GM12878 (cell line): Measurements from ENCODE around the gene C6orf89. TPM values are rescaled to one million over a fixed set of nuclear protein-coding genes. Genes with fewer than 3 reads are reported as not detected.
A peak's percentile ranks its signal among the peaks of the same experiment; 100 is the strongest.

Experiments used
- ATAC-seq: fragments of 200-7000 bp; cut with Tn5 transposase; 3 replicates; pipeline ENCODE4 v1.9.1; 2020; ENCODE audit warnings: mild to moderate bottlenecking, moderate library complexity
- BruUV-seq: library from RNA; stranded (reverse); fragments of 400-500 nt; replicated peaks from 2 replicates; lab custom pipeline; 2021; lab: Mats Ljungman, UMichigan
- CTCF ChIA-PET: fragments of 300-600 bp; sonication (Branson Sonifier 250); formaldehyde crosslinking; extraction: SDS; loops from one replicate; lab custom pipeline; 2021; ENCODE audit warnings: inconsistent platforms; lab: Yijun Ruan, JAX
- POLR2A ChIA-PET: fragments of 350-600 bp; formaldehyde crosslinking; extraction: SDS; loops from one replicate; lab custom pipeline; 2021; ENCODE audit warnings: inconsistent platforms; lab: Charles Lee
- RAD21 ChIA-PET: fragments of 300-600 bp; sonication (Branson Sonifier 250); formaldehyde crosslinking; loops from one replicate; lab custom pipeline; 2023; ENCODE audit warnings: antibody characterized with exemption; ENCODE audit not compliant: unreplicated experiment; lab: Charles Lee
- SMC1A ChIA-PET: fragments of 300-600 bp; sonication (Branson Sonifier 250); formaldehyde crosslinking; loops from one replicate; lab custom pipeline; 2023; ENCODE audit not compliant: unreplicated experiment, uncharacterized antibody; lab: Charles Lee
- DNase-seq: peaks from one replicate; pipeline ENCODE4 v3.0.0-alpha.2; 2011; ENCODE audit warnings: low read depth, low spot score
- FAIRE-seq: peaks from 3 replicates; lab custom pipeline; 2011; peaks lifted over from hg19 to GRCh38; lab: Jason Lieb, UNC
- H2AFZ ChIP-seq: 2 replicates; pipeline ENCODE4 v1.6.0; 2011; ENCODE audit warnings: low read depth, low read length, control low read depth; ENCODE audit not compliant: control insufficient read depth
- H3K27ac ChIP-seq: 2 replicates; pipeline ENCODE4 v1.5.1; 2011; ENCODE audit warnings: control low read depth; ENCODE audit not compliant: control insufficient read depth, insufficient read depth
- H3K27me3 ChIP-seq, 2 experiments: replicated peaks in 1 of 2; 2 replicates each; pipeline versions ENCODE4 v1.6.0 to v1.6.1; 2011; ENCODE audit warnings: low read length in 1 of 2; ENCODE audit not compliant: control insufficient read depth in 2 of 2, insufficient read depth in 2 of 2
- H3K36me3 ChIP-seq, 2 experiments: 2 replicates each; pipeline ENCODE4 v1.5.1; 2011; ENCODE audit warnings: low read length in 1 of 2; ENCODE audit not compliant: control insufficient read depth in 2 of 2, insufficient read depth in 2 of 2
- H3K4me1 ChIP-seq: 2 replicates; pipeline ENCODE4 v1.6.1; 2011; ENCODE audit warnings: mild to moderate bottlenecking, low read length, moderate library complexity, mixed read lengths; ENCODE audit not compliant: control insufficient read depth, insufficient read depth
- H3K4me2 ChIP-seq: 2 replicates; pipeline ENCODE4 v1.6.0; 2011; ENCODE audit warnings: control low read depth; ENCODE audit not compliant: control insufficient read depth, insufficient read depth
- H3K4me3 ChIP-seq: fragments of 200-600 bp; sonication (generic); 2 replicates; pipeline ENCODE4 v1.5.1; 2016
- H3K79me2 ChIP-seq: 2 replicates; pipeline ENCODE4 v1.6.0; 2011; ENCODE audit warnings: low read length; ENCODE audit not compliant: control insufficient read depth, insufficient read depth
- H3K9ac ChIP-seq: 2 replicates; pipeline ENCODE4 v1.8.0; 2011; ENCODE audit warnings: low read length, control low read depth, mixed read lengths; ENCODE audit not compliant: control insufficient read depth, insufficient read depth
- H3K9me3 ChIP-seq: replicated peaks from 3 replicates; pipeline ENCODE4 v1.5.1; 2011; ENCODE audit warnings: mild to moderate bottlenecking, low read length; ENCODE audit not compliant: control insufficient read depth, insufficient read depth
- H4K20me1 ChIP-seq: 2 replicates; pipeline ENCODE4 v1.6.0; 2011; ENCODE audit not compliant: control insufficient read depth, insufficient read depth
- ATF7 ChIP-seq: fragments of 450-650 bp; IDR thresholded peaks from 2 replicates; pipeline ENCODE4 v1.6.1; 2016; ENCODE audit warnings: low read depth, mild to moderate bottlenecking
- CREM ChIP-seq: IDR thresholded peaks from 2 replicates; pipeline ENCODE4 v1.6.1; 2014; ENCODE audit warnings: antibody characterized with exemption, low read depth
- CUX1 ChIP-seq: IDR thresholded peaks from 2 replicates; pipeline ENCODE4 v1.6.1; 2012; ENCODE audit warnings: improper control_type of control experiment, low read depth, low read length; ENCODE audit not compliant: insufficient replicate concordance
- IKZF2 ChIP-seq, 2 experiments: fragments of 450-650 bp; IDR thresholded peaks; 2 replicates each; pipeline ENCODE4 v1.6.1; 2017; ENCODE audit warnings: mild to moderate bottlenecking in 2 of 2, moderate library complexity in 2 of 2
- JUNB ChIP-seq: IDR thresholded peaks from 2 replicates; pipeline ENCODE4 v1.6.1; 2016; ENCODE audit warnings: antibody characterized with exemption, mild to moderate bottlenecking
- POLR2AphosphoS2 ChIP-seq: IDR thresholded peaks from 2 replicates; pipeline ENCODE4 v1.6.1; 2011; ENCODE audit warnings: low read depth, mild to moderate bottlenecking, low read length, improper control_type of control experiment, moderate library complexity
- RELB ChIP-seq: fragments of 450-650 bp; IDR thresholded peaks from 2 replicates; pipeline ENCODE4 v1.6.1; 2017; ENCODE audit warnings: low read depth, mild to moderate bottlenecking, moderate library complexity
- STAT1 ChIP-seq: fragments of 450-650 bp; conservative IDR thresholded peaks from 2 replicates; pipeline ENCODE4 v1.6.1; 2014; ENCODE audit warnings: antibody characterized with exemption, mild to moderate bottlenecking
- WGBS: methylation state at CpG from one replicate; pipeline ENCODE4 v1.1.6; 2016; ENCODE audit warnings: low lambda C conversion rate; ENCODE audit not compliant: insufficient replicate concordance, insufficient coverage; ENCODE audit errors: missing lambda C conversion rate; 5-methylcytosine and 5-hydroxymethylcytosine counted together
- in situ Hi-C: fragments of 300-500 bp; cut with MboI; formaldehyde crosslinking; loops from 9 replicates; pipeline ENCODE4 v1.14.3; 2018; ENCODE audit warnings: mixed read lengths
- intact Hi-C: fragments of 100-400 bp; cut with micrococcal nuclease; formaldehyde crosslinking; loops from one replicate; pipeline ENCODE4 v1.14.2; 2022; ENCODE audit not compliant: unreplicated experiment
- polyA plus RNA-seq, 11 experiments: library from polyadenylated mRNA; depleted of rRNA in 4 of 11; unstranded in 6 of 11; stranded (reverse) in 5 of 11; fragments of >200 nt; fragmentation: Nextera tagmentation in 4 of 11; fragmentation: Illumina TruSeq in 1 of 11; extraction: Ambion mirVana in 4 of 11; extraction: Trizol in 1 of 11; gene quantifications; 1 replicate in 1 of 11; 2 replicates in 10 of 11; pipeline versions ENCODE4 v1.2.1 to v1.2.3, GENCODE V29; 2011 to 2016; ENCODE audit warnings: inconsistent platforms in 2 of 11, missing spikeins in 2 of 11, low read depth in 1 of 11
- total RNA-seq, 4 experiments: library from RNA; depleted of rRNA in 3 of 4; stranded (reverse); fragments of >200 nt in 3 of 4; fragmentation: Illumina TruSeq in 1 of 4; extraction: Trizol in 1 of 4; gene quantifications; 2 replicates each; pipeline versions ENCODE4 v1.2.1 to v1.2.3, GENCODE V29; 2013 to 2021
- TF ChIP-seq, protein P1 (sequence below): IDR thresholded peaks from 2 replicates; pipeline ENCODE4 v1.6.1; 2012; ENCODE audit warnings: low read length, inconsistent platforms
- TF ChIP-seq, protein P2 (sequence below): IDR thresholded peaks from 2 replicates; pipeline ENCODE4 v1.6.1; 2012; ENCODE audit warnings: mild to moderate bottlenecking, low read depth, low read length

Gene C6orf89
- total and polyA plus RNA-seq, 10 of the 15 experiments (the other 5 are each of a cell fraction or from before 2014, with no cell fraction given), result 10.8 to 42.7 (median 28.6) TPM

DNA sequence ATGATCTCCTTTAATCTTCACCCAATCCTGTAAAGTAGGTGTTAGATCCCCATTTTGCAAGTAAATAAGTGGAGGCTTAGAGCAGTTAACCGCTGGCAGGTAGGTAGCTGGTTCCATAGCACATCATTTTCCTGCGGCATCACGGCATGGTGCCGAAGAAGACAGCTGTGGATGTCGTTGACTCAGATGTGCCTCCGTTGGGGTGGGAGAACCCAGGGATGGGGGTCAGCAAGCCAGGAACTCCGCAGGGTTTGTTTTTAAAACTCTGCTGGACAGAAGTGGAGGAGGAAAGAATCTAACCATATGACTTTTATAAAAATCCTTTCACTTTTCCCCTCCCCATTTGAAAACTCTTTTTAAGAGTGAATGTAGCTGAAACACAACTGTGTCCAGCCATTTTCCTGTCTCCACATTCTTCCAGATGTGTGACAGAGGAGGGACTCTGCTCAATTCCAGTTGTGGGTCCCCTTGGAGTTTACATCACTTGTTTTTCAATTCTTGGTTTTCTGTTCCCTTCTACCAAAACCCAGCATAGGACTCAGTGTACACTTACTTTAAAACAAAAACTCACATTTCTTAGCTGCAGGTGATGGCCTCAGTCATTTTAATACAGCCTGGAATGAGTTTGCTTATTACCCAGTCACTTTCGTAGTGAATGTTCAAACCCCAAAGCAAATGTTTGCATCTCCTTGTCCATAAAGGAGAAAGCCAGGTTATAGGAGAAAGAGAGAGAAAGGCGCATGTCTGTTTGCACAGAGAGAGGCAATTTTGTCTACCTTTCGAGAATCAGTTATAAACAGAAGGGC lies 41.2 kb downstream of the C6orf89 start:
- H4K20me1 ChIP-seq, result no peaks in the 10 kb centered on the region
- in situ Hi-C loops, result no loop called here
- FAIRE-seq (no peak), ATAC-seq (no peak), DNase-seq (no peak)
- H3K79me2 ChIP-seq, result no peaks in the 10 kb centered on the region
- POLR2A ChIA-PET, result interaction anchor here (0.5 kb wide), 1 partner anchor 1823 kb away, joined by 3 read pairs; no protein-coding TSS in a partner anchor
- RAD21 ChIA-PET, result interaction anchor here (0.5 to 0.8 kb wide), 2 partner anchors 16 to 91 kb away, joined by 3 to 4 read pairs; no protein-coding TSS in a partner anchor
- 0 out of 2 replicates have a peak overlapping the region, but pooled peaks have one; percentile 7 for H3K4me2 ChIP-seq
- SMC1A ChIA-PET, result interaction anchor here (0.8 to 2.4 kb wide), 3 partner anchors 19 to 91 kb away, joined by 3 to 7 read pairs (median 3); no protein-coding TSS in a partner anchor
- no peaks in the 10 kb centered on the region for H3K27me3 ChIP-seq
- no peak overlapping the region for H3K9ac ChIP-seq
- peaks cover 0 to 12% of the 10 kb centered on the region in 2 experiments; a peak in 1 of 4 replicates for H3K36me3 ChIP-seq
- H3K4me3 ChIP-seq, result no peak overlapping the region
- H3K9me3 ChIP-seq, result no peaks in the 10 kb centered on the region
- H3K4me1 ChIP-seq, result peaks cover 12% of the 10 kb centered on the region
- BruUV-seq, result TSS peak; percentile 39
- H3K27ac ChIP-seq, result no peak overlapping the region
- CTCF ChIA-PET, result interaction anchor here (0.9 to 2.4 kb wide), 3 partner anchors 42 to 92 kb away, joined by 3 to 9 read pairs (median 3); no protein-coding TSS in a partner anchor
- H2AFZ ChIP-seq, result no peak overlapping the region
- intact Hi-C loops, result loop anchor here (1.0 kb wide), 1 partner anchor 42 kb away; the partner anchor contains the start of gene C6orf89
- WGBS, result 48% methylated on average over 10 of the region's 10 CpGs
- TF ChIP-seq JUNB (peak; percentile 92), ATF7 (no peak), RELB (no peak), CREM (peak; percentile 21; the same call in 1 of the 2 replicates), POLR2AphosphoS2 (no peak), CUX1 (no peak), IKZF2 (IDR thresholded peaks at IDR 0.05) (no peak), STAT1 (no peak)
- TF ChIP-seq, protein P1, sequence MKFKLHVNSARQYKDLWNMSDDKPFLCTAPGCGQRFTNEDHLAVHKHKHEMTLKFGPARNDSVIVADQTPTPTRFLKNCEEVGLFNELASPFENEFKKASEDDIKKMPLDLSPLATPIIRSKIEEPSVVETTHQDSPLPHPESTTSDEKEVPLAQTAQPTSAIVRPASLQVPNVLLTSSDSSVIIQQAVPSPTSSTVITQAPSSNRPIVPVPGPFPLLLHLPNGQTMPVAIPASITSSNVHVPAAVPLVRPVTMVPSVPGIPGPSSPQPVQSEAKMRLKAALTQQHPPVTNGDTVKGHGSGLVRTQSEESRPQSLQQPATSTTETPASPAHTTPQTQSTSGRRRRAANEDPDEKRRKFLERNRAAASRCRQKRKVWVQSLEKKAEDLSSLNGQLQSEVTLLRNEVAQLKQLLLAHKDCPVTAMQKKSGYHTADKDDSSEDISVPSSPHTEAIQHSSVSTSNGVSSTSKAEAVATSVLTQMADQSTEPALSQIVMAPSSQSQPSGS, result no peak
- TF ChIP-seq, protein P2, sequence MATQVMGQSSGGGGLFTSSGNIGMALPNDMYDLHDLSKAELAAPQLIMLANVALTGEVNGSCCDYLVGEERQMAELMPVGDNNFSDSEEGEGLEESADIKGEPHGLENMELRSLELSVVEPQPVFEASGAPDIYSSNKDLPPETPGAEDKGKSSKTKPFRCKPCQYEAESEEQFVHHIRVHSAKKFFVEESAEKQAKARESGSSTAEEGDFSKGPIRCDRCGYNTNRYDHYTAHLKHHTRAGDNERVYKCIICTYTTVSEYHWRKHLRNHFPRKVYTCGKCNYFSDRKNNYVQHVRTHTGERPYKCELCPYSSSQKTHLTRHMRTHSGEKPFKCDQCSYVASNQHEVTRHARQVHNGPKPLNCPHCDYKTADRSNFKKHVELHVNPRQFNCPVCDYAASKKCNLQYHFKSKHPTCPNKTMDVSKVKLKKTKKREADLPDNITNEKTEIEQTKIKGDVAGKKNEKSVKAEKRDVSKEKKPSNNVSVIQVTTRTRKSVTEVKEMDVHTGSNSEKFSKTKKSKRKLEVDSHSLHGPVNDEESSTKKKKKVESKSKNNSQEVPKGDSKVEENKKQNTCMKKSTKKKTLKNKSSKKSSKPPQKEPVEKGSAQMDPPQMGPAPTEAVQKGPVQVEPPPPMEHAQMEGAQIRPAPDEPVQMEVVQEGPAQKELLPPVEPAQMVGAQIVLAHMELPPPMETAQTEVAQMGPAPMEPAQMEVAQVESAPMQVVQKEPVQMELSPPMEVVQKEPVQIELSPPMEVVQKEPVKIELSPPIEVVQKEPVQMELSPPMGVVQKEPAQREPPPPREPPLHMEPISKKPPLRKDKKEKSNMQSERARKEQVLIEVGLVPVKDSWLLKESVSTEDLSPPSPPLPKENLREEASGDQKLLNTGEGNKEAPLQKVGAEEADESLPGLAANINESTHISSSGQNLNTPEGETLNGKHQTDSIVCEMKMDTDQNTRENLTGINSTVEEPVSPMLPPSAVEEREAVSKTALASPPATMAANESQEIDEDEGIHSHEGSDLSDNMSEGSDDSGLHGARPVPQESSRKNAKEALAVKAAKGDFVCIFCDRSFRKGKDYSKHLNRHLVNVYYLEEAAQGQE, result no peak
